ENCODE results near the gene ARID3C.

DNA sequence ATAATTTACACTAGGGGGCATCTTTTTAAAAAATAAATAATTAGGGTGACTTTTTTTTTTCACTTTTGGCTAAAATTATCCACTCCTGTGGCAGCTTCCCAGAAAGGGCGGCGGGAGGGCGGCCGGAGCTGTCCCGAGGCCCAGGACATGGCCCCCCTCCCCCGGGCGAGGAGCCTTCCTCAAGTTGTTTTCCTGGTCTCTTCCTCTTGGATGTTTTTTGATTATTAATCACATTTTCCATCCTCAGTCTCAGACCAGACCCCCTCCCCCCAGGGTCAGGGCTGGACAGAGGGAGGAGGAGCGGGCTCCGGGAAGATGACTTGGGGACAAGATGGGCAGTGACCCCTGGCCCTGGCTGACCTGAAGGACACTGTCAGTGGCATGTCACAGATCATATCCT lies 34.7 kb downstream of the ARID3C start:
- TF ChIP-seq POLR2AphosphoS5 (IDR thresholded peaks at IDR 0.05; ENCODE audit: low read depth, low read length) (no peak), MAFK (IDR thresholded peaks at IDR 0.05; ENCODE audit: low read depth, low read length) (no peak), SP4 (IDR thresholded peaks at IDR 0.05; ENCODE audit: low read length) (no peak), BRCA1 (IDR thresholded peaks at IDR 0.05; ENCODE audit: low read depth, low read length) (no peak), GABPA (IDR thresholded peaks at IDR 0.05; ENCODE audit: borderline replicate concordance, insufficient read depth, low read length) (no peak), EP300 (IDR thresholded peaks at IDR 0.05; ENCODE audit: borderline replicate concordance in 1 of 2, low read depth in 2 of 2, low read length in 2 of 2) (no peak)
- TF ChIP-seq, protein P1, sequence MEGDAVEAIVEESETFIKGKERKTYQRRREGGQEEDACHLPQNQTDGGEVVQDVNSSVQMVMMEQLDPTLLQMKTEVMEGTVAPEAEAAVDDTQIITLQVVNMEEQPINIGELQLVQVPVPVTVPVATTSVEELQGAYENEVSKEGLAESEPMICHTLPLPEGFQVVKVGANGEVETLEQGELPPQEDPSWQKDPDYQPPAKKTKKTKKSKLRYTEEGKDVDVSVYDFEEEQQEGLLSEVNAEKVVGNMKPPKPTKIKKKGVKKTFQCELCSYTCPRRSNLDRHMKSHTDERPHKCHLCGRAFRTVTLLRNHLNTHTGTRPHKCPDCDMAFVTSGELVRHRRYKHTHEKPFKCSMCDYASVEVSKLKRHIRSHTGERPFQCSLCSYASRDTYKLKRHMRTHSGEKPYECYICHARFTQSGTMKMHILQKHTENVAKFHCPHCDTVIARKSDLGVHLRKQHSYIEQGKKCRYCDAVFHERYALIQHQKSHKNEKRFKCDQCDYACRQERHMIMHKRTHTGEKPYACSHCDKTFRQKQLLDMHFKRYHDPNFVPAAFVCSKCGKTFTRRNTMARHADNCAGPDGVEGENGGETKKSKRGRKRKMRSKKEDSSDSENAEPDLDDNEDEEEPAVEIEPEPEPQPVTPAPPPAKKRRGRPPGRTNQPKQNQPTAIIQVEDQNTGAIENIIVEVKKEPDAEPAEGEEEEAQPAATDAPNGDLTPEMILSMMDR (IDR thresholded peaks at IDR 0.05; ENCODE audit: control extremely low read depth in 1 of 3, insufficient read depth in 1 of 3, low read depth in 1 of 3, low read length in 3 of 3), result no peak
